Right renal cortex interstitium (tissue), 3 donors: ENCODE measurements around the gene CCL17. TPM values are rescaled to one million over a fixed set of nuclear protein-coding genes. Genes with fewer than 3 reads are reported as not detected.

Experiments
- DNase-seq, 3 donors: peaks; one replicate each; pipeline ENCODE4 v3.0.0-alpha.2; 2013; ENCODE audit warnings: low read depth in 3 of 3, low spot score in 2 of 3
- polyA plus RNA-seq, 3 donors: library from polyadenylated mRNA; unstranded; fragments of 120-200 nt; gene quantifications; one replicate each; pipeline ENCODE4 v1.2.1, GENCODE V29; 2013; ENCODE audit not compliant: insufficient read length in 3 of 3

The CCL17 gene
- polyA plus RNA-seq, 3 donors = not detected

DNA sequence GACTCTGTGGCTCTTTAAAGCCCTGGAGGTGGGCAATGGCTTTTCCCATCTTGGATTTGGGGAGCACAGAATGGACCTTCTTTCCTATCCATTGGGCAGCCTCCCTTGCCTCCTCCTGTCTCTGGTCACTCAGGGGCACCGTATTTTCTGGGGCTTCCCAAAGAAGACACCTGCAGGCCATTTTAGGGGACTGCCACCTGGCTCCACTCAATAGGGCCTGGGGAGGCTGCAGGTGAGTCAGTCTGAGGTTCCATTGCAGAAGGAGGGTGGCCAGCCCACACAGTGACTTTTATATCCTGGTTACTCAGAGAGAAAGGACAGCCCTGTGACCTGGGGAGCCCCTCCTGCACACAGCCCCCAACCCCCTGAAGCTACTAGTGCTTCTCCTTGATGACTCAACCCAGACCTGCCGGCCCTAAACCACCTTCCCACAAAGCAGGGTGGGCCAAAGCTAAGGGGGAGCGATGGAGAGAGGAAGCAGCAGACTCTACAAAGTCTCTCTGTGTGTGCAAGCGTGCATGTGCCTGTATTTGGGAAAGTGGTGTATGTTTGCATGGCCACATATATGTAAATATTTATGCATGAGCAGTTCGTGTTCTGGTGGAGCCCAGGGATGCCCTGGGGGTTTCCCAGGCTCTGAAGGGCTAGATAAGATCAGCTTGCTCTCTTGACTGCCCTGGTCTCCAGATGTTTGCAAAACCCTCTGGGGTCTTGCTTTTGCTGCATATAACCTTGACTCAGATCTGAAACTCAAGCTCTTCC is 27.3 kb upstream of the CCL17 start:
- DNase-seq = no peak

DNA sequence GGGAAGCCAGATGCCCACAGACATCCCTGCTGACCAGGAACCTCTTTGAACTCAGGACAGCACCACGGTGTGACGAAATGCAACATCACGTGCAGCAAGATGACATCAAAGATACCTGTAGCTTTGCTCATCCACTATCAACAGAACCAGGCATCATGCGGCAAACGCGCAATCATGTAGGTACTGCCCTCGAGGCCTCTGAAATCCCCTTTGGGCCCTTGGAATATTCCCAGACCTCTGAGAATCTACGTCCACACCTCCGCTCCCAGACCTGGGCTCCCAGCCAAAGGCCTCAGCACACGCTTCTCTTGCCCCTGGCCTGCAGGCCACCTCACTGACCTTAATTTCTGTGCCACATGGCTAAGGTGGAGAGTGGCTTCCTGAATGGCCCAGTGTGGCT is 25.0 kb upstream of the CCL17 start:
- no peak for DNase-seq

DNA sequence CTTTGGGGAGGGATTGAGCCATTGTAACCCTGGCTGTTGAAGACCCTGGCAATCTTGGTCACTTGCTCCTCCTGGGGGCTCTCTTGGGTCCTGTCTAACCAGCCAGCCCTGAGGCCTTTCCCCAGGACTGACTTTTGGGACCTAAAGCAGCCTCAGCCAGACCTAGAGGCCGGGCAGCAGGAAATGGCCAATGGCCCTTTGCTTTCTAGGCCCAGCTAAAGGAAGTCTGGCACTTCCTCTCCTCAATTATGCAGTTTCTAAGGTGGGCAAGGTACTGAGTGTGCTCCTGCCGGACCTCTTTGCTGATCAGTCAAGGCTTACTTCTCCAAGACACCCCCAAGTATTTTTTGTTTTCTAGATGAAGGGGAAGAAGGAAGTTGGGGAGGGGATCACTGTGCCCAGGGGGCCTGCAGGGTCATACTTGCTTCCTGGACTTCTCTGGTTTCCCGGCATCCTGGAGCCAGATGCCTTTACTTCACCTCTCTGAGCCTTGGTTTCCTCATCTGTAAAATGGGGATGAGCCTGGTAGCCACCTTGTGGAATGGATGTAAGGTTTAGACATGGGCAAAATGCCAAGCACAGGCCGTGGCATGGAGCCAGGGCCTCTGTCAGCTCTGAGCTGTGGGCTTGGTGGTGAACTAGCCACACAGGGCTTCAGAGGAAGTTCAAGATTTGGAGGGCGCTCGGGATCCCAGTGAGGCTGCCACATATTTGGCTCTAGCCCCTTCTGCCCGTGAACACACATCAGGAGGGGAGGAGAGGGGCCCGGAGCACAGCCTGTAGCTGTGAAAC is 23.7 kb upstream of the CCL17 start:
- DNase-seq = no peak

DNA sequence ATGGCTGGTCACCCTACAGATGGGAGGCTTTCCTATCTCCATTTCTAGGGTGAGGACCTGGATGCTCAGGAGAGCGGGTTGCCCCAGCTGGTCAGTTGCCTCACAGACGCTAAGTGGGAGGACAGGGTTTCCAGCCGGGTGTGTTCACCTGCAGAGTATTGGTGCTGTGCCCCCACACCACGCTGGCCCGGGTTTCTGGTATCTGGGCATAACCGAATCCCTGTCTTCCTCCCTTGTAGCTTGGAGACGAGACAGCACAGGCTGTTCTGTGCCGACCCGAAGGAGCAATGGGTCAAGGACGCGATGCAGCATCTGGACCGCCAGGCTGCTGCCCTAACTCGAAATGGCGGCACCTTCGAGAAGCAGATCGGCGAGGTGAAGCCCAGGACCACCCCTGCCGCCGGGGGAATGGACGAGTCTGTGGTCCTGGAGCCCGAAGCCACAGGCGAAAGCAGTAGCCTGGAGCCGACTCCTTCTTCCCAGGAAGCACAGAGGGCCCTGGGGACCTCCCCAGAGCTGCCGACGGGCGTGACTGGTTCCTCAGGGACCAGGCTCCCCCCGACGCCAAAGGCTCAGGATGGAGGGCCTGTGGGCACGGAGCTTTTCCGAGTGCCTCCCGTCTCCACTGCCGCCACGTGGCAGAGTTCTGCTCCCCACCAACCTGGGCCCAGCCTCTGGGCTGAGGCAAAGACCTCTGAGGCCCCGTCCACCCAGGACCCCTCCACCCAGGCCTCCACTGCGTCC is 22.6 kb upstream of the CCL17 start:
- DNase-seq = no peak

DNA sequence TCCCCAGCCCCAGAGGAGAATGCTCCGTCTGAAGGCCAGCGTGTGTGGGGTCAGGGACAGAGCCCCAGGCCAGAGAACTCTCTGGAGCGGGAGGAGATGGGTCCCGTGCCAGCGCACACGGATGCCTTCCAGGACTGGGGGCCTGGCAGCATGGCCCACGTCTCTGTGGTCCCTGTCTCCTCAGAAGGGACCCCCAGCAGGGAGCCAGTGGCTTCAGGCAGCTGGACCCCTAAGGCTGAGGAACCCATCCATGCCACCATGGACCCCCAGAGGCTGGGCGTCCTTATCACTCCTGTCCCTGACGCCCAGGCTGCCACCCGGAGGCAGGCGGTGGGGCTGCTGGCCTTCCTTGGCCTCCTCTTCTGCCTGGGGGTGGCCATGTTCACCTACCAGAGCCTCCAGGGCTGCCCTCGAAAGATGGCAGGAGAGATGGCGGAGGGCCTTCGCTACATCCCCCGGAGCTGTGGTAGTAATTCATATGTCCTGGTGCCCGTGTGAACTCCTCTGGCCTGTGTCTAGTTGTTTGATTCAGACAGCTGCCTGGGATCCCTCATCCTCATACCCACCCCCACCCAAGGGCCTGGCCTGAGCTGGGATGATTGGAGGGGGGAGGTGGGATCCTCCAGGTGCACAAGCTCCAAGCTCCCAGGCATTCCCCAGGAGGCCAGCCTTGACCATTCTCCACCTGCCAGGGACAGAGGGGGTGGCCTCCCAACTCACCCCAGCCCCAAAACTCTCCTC is 21.9 kb upstream of the CCL17 start:
- no peak for DNase-seq

DNA sequence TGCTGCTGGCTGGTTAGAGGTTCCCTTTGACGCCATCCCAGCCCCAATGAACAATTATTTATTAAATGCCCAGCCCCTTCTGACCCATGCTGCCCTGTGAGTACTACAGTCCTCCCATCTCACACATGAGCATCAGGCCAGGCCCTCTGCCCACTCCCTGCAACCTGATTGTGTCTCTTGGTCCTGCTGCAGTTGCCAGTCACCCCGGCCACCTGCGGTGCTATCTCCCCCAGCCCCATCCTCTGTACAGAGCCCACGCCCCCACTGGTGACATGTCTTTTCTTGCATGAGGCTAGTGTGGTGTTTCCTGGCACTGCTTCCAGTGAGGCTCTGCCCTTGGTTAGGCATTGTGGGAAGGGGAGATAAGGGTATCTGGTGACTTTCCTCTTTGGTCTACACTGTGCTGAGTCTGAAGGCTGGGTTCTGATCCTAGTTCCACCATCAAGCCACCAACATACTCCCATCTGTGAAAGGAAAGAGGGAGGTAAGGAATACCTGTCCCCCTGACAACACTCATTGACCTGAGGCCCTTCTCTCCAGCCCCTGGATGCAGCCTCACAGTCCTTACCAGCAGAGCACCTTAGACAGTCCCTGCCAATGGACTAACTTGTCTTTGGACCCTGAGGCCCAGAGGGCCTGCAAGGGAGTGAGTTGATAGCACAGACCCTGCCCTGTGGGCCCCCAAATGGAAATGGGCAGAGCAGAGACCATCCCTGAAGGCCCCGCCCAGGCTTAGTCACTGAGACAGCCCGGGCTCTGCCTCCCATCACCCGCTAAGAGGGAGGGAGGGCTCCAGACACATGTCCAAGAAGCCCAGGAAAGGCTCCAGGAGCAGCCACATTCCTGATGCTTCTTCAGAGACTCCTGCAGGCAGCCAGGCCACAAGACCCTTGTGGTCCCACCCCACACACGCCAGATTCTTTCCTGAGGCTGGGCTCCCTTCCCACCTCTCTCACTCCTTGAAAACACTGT is 21.0 kb upstream of the CCL17 start:
- no peak for DNase-seq

DNA sequence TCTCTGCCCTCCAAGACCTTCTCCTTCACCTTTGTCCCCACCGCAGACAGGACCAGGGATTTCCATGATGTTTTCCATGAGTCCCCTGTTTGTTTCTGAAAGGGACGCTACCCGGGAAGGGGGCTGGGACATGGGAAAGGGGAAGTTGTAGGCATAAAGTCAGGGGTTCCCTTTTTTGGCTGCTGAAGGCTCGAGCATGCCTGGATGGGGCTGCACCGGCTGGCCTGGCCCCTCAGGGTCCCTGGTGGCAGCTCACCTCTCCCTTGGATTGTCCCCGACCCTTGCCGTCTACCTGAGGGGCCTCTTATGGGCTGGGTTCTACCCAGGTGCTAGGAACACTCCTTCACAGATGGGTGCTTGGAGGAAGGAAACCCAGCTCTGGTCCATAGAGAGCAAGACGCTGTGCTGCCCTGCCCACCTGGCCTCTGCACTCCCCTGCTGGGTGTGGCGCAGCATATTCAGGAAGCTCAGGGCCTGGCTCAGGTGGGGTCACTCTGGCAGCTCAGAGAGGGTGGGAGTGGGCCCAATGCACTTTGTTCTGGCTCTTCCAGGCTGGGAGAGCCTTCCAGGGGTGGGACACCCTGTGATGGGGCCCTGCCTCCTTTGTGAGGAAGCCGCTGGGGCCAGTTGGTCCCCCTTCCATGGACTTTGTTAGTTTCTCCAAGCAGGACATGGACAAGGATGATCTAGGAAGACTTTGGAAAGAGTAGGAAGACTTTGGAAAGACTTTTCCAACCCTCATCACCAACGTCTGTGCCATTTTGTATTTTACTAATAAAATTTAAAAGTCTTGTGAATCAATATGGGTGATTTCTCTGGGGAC is 20.1 kb upstream of the CCL17 start:
- DNase-seq = no peak

DNA sequence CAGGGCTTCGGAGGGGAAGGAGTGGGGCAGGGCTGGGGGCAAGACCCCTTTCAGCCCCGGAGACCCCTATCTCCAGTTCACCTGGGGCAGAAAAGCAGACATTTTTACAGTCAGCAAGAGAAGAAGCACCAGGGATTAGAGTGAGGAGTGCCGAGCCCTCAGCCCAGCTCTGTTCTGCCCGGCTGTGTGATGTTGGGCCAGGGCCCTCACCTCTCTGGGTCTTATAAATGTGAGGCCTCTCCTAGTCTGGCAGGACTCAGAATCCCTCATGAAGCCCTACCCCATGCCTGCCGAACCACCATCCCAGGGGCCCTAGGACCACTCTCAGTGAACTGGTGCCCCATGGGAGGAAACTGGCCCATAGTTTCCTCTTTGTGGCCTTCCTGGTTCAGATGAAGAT is 19.5 kb upstream of the CCL17 start:
- DNase-seq = no peak

DNA sequence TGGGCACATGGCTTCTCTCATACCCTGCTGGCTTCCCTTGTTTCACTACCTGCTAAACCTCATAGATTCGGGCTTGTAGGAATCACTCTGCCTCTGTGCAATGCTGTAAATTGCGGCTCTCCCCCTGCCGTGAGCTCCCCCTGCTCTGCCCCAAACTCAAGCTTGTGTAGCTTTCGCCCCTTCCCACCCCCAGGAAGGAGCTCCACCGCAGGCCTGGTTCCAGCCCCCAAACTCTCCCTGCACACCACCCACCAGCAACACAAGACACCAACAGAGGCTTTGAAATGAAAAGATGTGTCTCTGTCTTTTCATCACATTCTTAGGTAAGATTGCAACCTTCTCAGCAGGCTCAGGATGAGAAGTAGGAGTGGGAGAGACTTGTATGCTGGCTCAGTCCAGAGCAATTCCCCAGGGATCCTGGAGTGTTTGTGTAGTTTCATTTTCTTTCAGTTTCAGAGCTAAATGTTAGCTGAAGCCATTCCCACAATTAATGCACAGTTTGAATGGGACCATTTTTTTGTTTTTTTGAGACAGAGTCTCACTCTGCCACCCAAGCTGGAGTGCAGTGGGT is 18.1 kb upstream of the CCL17 start:
- DNase-seq = no peak

DNA sequence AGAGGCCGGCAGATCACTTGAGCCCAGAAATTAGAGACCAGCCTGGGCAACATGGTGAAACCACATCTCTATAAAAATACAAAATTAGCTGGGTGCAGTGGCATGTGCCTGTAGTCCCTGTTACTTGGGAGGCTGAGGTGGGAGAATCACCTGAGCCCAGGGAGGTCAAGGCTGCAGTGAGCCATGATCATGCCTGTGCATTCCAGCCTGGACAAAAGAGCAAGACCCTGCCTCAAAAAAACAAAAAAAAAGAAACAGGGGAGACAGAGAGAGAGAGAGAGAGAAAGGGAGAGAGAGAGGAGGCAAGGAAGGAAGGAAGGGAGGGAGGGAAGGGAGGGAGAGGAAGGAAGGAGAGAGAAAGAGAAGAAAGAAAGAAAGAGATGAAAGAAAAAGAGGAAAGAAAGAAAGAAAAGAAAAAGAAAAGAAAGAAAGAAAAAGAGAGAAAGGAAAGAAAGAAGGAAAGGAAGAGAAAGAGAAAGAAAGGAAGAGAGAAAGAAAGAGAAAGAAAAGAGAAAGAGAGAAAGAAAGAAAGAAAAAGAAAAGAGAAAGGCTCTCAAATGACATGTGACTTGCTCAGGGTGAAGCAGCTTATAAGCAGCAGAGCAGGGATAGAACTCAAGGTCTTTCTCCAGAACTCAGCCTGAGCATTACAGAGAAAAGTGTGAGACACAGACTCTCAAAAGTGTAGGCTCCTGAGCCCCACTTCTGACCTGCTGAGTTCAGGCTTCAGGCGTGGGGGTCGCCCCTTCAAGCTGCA is 16.8 kb upstream of the CCL17 start:
- no peak for DNase-seq

DNA sequence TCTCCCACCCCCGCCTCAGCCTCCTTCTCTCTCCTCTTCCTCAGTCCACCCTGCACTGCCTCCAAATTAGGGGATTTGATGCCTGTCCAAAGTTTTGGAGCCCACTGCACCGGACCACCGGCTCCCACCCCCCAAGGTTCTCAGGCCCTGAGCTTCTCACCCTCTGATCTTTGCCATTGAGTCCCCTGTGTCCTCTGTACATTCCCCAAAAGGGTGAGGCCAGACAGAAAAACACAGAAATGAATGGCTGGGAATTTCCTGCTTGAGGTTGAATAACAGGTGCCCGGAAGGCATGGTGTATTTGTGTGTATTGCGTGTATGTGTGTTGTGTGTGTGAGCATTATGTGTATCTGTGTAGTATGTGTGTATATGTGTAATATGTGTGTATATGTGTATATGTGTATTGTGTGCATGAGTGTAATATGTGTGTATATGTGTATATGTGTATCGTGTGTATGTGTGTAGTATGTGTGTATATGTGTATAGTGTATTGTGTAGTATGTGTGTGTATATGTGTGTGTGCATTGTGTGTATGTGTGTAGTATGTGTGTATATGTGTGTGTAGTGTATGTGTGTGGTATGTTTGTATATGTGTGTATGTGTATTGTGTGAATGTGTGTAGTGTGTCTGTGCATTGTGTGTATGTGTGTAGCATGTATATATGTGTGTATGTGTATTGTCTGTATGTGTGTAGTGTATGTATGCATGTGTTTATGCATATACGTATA is 16.0 kb upstream of the CCL17 start:
- DNase-seq = no peak

DNA sequence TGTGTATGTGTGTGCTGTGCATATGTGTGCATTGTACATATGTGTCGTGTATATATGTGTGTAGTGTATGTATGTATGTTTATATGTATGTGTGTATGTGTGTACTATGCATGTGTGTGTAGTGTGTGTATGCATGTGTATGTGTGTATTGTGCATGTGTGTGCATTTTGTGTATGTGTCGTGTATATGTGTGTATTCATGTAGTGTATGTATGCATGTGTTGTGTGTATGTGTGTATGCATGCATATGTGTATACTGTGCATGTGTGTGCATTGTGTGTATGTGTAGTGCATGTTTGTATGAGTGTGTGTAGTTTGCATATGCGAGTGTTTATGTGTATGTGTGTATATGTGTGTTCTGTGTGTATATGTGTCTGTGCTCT is 15.5 kb upstream of the CCL17 start:
- DNase-seq = no peak

DNA sequence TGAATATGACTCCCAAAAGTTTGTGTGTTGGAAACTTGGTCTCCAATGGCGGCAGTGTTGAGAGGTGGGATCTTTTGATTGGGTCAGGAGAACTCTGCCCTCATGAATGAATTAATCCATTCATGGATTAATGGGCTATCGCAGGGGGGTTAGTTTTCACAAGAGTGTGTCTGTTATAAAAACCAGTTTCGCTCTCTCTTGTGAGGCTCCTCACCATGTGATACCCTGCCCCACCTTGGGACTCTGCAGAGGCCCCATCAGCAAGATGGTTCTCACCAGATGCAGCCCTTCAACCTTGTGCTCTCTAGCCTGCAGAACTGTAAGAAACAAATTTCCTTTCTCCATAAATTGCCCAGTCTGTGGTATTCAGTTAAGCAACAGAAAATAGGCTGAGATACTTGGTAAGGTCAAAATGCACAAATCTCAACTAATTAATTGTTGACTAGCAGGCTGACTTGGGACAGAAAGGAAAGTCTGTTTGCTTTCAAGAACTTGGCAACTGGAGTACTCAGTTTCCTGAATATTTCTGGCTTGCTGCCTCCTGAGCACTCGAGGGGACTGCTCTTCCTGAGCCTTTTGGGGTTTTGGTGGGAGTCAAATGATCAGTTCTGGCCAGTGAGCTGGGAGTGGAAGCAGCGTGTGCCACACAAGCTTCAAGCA is 13.8 kb upstream of the CCL17 start:
- DNase-seq = peak in 2 of 3 donors; percentile 42 to 54

DNA sequence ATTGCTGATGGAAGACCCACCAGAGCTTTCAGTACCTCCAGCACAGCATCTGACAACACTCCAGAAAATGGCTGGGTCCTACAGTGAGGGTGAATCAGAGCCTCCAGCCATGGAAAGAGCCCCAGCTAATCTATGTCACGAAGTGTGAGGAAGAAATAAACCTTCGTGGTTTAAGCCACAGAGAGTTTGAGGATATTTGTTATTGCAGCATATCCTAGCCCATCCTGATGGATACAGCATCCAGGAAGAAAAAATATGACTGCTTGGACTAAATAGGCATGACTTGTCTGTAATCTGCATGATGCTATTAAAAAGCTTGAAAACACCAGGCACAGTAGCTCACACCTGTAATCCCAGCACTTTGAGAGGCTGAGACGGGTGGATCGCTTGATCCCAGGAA is 13.3 kb upstream of the CCL17 start:
- DNase-seq = no peak

DNA sequence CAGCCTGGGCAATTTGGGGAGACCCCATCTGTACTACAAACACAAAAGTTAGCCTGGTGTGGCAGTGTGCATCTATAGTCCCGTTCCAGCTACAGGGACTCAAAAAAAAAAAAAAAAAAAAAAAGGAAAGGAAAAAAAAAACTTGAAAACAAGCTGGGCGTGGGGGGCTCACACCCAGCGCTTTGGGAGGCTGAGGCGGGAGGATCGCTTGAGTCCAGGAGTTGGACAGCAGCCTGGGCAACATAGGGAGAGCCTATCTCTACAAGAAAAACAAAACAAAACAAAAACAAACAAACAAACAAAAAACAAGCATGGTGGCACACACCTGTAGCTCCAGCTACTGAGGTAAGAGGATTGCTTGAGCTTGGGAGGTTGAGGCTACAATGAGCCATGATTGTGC is 12.9 kb upstream of the CCL17 start:
- no peak for DNase-seq

DNA sequence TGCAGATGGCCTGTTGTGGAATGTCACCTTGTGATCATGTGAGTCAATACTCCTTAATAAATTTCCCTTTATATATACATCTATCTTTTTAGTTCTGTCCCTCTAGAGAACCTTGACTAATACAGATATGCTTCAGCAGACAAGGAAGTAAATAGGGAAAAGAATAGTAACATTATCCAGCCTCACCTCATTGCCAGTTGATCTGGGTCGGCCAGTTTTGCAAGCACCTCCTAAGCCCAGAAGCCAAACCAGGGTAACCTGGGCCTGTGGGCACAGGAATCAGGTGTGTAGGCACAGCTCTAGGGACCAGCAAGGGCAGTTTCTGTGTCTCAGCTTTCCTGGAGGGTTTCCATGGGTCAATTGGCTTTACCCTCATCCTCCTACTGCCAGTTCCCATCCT is 11.9 kb upstream of the CCL17 start:
- DNase-seq = no peak

DNA sequence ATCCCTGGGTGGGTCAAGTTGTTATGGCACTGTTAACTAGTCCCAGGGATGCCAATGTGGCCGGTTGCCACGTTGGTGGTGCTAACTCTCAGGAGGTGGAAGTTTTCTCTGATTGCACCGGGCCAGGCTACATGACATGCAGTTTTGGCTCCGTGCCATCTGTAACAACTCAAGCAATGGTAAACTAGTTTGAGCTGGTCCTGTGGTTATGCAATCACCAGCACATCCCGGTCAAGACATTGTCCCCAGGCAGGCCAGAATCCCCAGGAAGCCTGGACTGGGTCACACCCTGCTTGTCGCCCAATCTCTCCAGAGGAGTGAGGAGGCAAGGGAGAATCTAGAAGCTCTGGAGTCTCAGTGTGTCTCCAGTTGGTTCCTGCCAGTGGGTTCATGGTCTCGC is 10.1 kb upstream of the CCL17 start:
- no peak for DNase-seq
